SK-N-SH (cell line): ENCODE measurements around the gene HSD3B2. TPM values are rescaled to one million over a fixed set of nuclear protein-coding genes. Genes with fewer than 3 reads are reported as not detected.

Source experiments
- CTCF ChIA-PET: fragments of 300-600, 350-600 bp; formaldehyde crosslinking; extraction: SDS; loops from one replicate; lab custom pipeline; 2021; lab: Yijun Ruan, JAX
- POLR2A ChIA-PET: fragments of 350-600 bp; sonication (Branson Sonifier 250); formaldehyde crosslinking; extraction: SDS; loops from one replicate; lab custom pipeline; 2020; ENCODE audit warnings: antibody characterized with exemption, inconsistent platforms; lab: Yijun Ruan, JAX
- DNase-seq: peaks from one replicate; pipeline ENCODE4 v3.0.0; 2012
- H2AFZ ChIP-seq: fragments of 200-600 bp; sonication (generic); 2 replicates; pipeline ENCODE4 v1.8.1; 2016; ENCODE audit warnings: antibody characterized with exemption, mild to moderate bottlenecking, low read depth
- H3F3A ChIP-seq: fragments of 200-600 bp; sonication (generic); replicated peaks from 2 replicates; pipeline ENCODE3; 2016; ENCODE audit warnings: antibody characterized with exemption, mild to moderate bottlenecking; ENCODE audit not compliant: insufficient read depth
- H3K27ac ChIP-seq, 2 experiments: fragments of 200-500 bp in 1 of 2; fragments of 200-600 bp in 1 of 2; sonication (Bioruptor generic) in 1 of 2; sonication (generic), shearing (Covaris generic) in 1 of 2; 2 replicates each; pipeline versions ENCODE4 v1.5.1 to v1.6.1; 2014 to 2016; ENCODE audit warnings: low read depth in 2 of 2, inconsistent platforms in 1 of 2, low read length in 1 of 2, mild to moderate bottlenecking in 1 of 2, mixed read lengths in 1 of 2
- H3K27me3 ChIP-seq: fragments of 200-600 bp; sonication (generic), shearing (Covaris generic); 2 replicates; pipeline ENCODE4 v1.6.1; 2016; ENCODE audit warnings: mixed run types; ENCODE audit not compliant: insufficient read depth
- H3K36me3 ChIP-seq, 2 experiments: fragments of 200-500 bp in 1 of 2; fragments of 200-600 bp in 1 of 2; sonication (Bioruptor generic) in 1 of 2; sonication (generic) in 1 of 2; replicated peaks in 1 of 2; 2 replicates each; pipeline versions ENCODE3 to v1.5.1; 2014 to 2016; ENCODE audit warnings: low read length in 1 of 2, mild to moderate bottlenecking in 1 of 2; ENCODE audit not compliant: insufficient read depth in 2 of 2, control insufficient read depth in 1 of 2
- H3K4me1 ChIP-seq, 2 experiments: fragments of 200-500 bp in 1 of 2; fragments of 200-600 bp in 1 of 2; sonication (Bioruptor generic) in 1 of 2; sonication (generic), shearing (Covaris generic) in 1 of 2; 2 replicates each; pipeline versions ENCODE4 v1.5.1 to v1.6.1; 2014 to 2016; ENCODE audit warnings: low read depth in 1 of 2, low read length in 1 of 2, mixed run types in 1 of 2; ENCODE audit not compliant: insufficient read depth in 2 of 2, control insufficient read depth in 1 of 2
- H3K4me2 ChIP-seq: fragments of 200-600 bp; sonication (generic), shearing (Covaris generic); 2 replicates; pipeline ENCODE4 v1.6.1; 2017; ENCODE audit warnings: mixed run types
- H3K4me3 ChIP-seq, 2 experiments: fragments of 200-500 bp in 1 of 2; fragments of 200-600 bp in 1 of 2; sonication (Bioruptor generic) in 1 of 2; sonication (generic), shearing (Covaris generic) in 1 of 2; 2 replicates each; pipeline versions ENCODE4 v1.5.1 to v1.8.1; 2014 to 2016; ENCODE audit warnings: low read depth in 2 of 2, inconsistent platforms in 1 of 2, low read length in 1 of 2, mild to moderate bottlenecking in 1 of 2, mixed read lengths in 1 of 2, moderate library complexity in 1 of 2
- H3K79me2 ChIP-seq: fragments of 200-600 bp; sonication (generic); 2 replicates; pipeline ENCODE4 v1.8.1; 2017; ENCODE audit warnings: mild to moderate bottlenecking; ENCODE audit not compliant: insufficient read depth
- H3K9ac ChIP-seq: fragments of 200-600 bp; sonication (generic); 2 replicates; pipeline ENCODE4 v1.6.1; 2017; ENCODE audit warnings: mixed run types
- H3K9me2 ChIP-seq: fragments of 200-600 bp; sonication (generic); 2 replicates; pipeline ENCODE4 v1.6.1; 2017; ENCODE audit warnings: mixed run types
- H3K9me3 ChIP-seq: fragments of 200-600 bp; sonication (generic); 2 replicates; pipeline ENCODE4 v1.6.1; 2017; ENCODE audit warnings: mixed run types, mild to moderate bottlenecking, moderate library complexity
- H4K20me1 ChIP-seq: fragments of 200-600 bp; sonication (generic); 2 replicates; pipeline ENCODE4 v1.6.1; 2017; ENCODE audit warnings: mild to moderate bottlenecking, mixed run types; ENCODE audit not compliant: insufficient read depth
- EP300 ChIP-seq, 2 experiments: IDR thresholded peaks; 2 replicates each; pipeline versions ENCODE4 v1.4.0 to v1.6.1; 2012; ENCODE audit warnings: borderline replicate concordance in 1 of 2, low read depth in 1 of 2, low read length in 1 of 2
- FOXJ3 ChIP-seq: sonication (generic); formaldehyde crosslinking; IDR thresholded peaks from 2 replicates; pipeline ENCODE4 v1.5.1; 2020; ENCODE audit warnings: mild to moderate bottlenecking, missing genetic modification reagents
- GABPA ChIP-seq: IDR thresholded peaks from 2 replicates; pipeline ENCODE4 v1.4.0; 2012; ENCODE audit warnings: low read depth, mild to moderate bottlenecking
- GATA2 ChIP-seq: sonication (generic); formaldehyde crosslinking; IDR thresholded peaks from 2 replicates; pipeline ENCODE4 v1.5.0; 2020; ENCODE audit warnings: mild to moderate bottlenecking, missing genetic modification reagents
- MEF2A ChIP-seq: IDR thresholded peaks from 2 replicates; pipeline ENCODE4 v1.4.0; 2012; ENCODE audit warnings: low read depth, borderline replicate concordance
- MXI1 ChIP-seq: IDR thresholded peaks from 2 replicates; pipeline ENCODE4 v1.6.1; 2012; ENCODE audit warnings: mild to moderate bottlenecking, low read depth, low read length, improper control_type of control experiment
- NFIC ChIP-seq: IDR thresholded peaks from 2 replicates; pipeline ENCODE4 v1.4.0; 2012; ENCODE audit warnings: borderline replicate concordance
- RAD21 ChIP-seq: IDR thresholded peaks from 2 replicates; pipeline ENCODE4 v1.6.1; 2012; ENCODE audit warnings: mild to moderate bottlenecking, low read length
- RFX5 ChIP-seq: IDR thresholded peaks from 2 replicates; pipeline ENCODE4 v1.6.1; 2012; ENCODE audit warnings: mild to moderate bottlenecking, improper control_type of control experiment, low read length
- SIN3A ChIP-seq: IDR thresholded peaks from 2 replicates; pipeline ENCODE4 v1.6.1; 2012; ENCODE audit warnings: low read depth, mild to moderate bottlenecking, low read length, moderate library complexity, borderline replicate concordance
- SMC3 ChIP-seq: IDR thresholded peaks from 2 replicates; pipeline ENCODE4 v1.6.1; 2012; ENCODE audit warnings: low read depth, low read length, improper control_type of control experiment
- YY1 ChIP-seq: IDR thresholded peaks from 2 replicates; pipeline ENCODE4 v1.4.0; 2012; ENCODE audit warnings: low read depth, mild to moderate bottlenecking
- polyA plus RNA-seq, 3 experiments: library from polyadenylated mRNA; depleted of rRNA; stranded (reverse); fragments of >200 nt; gene quantifications; 2 replicates each; pipeline ENCODE4 v1.2.3, GENCODE V29; 2012
- TF ChIP-seq, protein P1 (sequence below): fragments of 150-350 bp; IDR thresholded peaks from 2 replicates; pipeline ENCODE4 v1.6.1; 2017; ENCODE audit warnings: antibody characterized with exemption, low read length, low read depth, borderline replicate concordance
- TF ChIP-seq, protein P2 (sequence below): fragments of 150-350 bp; IDR thresholded peaks from 2 replicates; pipeline ENCODE4 v1.6.1; 2016; ENCODE audit warnings: mild to moderate bottlenecking, low read depth, low read length
- TF ChIP-seq, protein P3 (sequence below): IDR thresholded peaks from 2 replicates; pipeline ENCODE4 v1.4.0; 2012; ENCODE audit warnings: low read depth, borderline replicate concordance
- TF ChIP-seq, protein P4 (sequence below): IDR thresholded peaks from 2 replicates; pipeline ENCODE4 v1.4.0; 2012; ENCODE audit warnings: low read depth, borderline replicate concordance

Gene HSD3B2
- polyA plus RNA-seq, 1 of the 3 experiments (the other 2 are of a cell fraction) = not detected

DNA sequence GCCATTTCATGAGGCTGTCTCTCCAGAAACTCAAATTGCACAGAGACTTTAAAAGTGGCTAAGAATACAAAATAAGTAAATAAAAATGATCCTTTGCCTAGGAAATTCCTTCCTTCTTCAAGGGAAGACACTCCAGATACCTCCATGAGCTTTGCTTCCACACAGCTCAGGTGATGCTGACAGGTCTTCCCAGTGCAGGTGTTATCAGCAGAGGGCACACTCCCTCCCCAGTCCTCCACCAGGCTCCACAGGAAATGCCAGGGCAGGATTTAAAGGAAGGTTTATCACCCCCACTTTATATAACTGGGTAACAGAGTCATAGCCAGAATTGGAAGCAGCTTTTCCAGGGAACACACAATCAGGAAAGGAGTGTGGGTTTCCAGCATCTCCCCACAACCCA, 5.7 kb downstream of the HSD3B2 start:
- Histone ChIP-seq H3K27ac (no peak overlapping the region), H3K4me2 (no peak overlapping the region), H3K79me2 (no peaks in the 10 kb centered on the region), H4K20me1 (no peaks in the 10 kb centered on the region), H2AFZ (no peak overlapping the region), H3K9ac (no peak overlapping the region), H3K36me3 (no peaks in the 10 kb centered on the region), H3K4me1 (no peaks in the 10 kb centered on the region), H3F3A (no peaks in the 10 kb centered on the region), H3K9me2 (no peaks in the 10 kb centered on the region), H3K9me3 (no peaks in the 10 kb centered on the region), H3K27me3 (peaks cover 23% of the 10 kb centered on the region; the same call in 1 of the 2 replicates), H3K4me3 (no peak overlapping the region)
- no peak for TF ChIP-seq RFX5
- TF ChIP-seq FOXJ3 (CRISPR knock-in tag) = no peak
- TF ChIP-seq YY1 = no peak
- TF ChIP-seq, protein P1, sequence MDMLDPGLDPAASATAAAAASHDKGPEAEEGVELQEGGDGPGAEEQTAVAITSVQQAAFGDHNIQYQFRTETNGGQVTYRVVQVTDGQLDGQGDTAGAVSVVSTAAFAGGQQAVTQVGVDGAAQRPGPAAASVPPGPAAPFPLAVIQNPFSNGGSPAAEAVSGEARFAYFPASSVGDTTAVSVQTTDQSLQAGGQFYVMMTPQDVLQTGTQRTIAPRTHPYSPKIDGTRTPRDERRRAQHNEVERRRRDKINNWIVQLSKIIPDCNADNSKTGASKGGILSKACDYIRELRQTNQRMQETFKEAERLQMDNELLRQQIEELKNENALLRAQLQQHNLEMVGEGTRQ = no peak
- TF ChIP-seq EP300 (IDR thresholded peaks at IDR 0.05; ENCODE audit: borderline replicate concordance in 1 of 2, low read depth in 1 of 2, low read length in 1 of 2) = no peak
- TF ChIP-seq MXI1 = no peak
- no peak for TF ChIP-seq RAD21
- TF ChIP-seq NFIC = no peak
- TF ChIP-seq, protein P2, sequence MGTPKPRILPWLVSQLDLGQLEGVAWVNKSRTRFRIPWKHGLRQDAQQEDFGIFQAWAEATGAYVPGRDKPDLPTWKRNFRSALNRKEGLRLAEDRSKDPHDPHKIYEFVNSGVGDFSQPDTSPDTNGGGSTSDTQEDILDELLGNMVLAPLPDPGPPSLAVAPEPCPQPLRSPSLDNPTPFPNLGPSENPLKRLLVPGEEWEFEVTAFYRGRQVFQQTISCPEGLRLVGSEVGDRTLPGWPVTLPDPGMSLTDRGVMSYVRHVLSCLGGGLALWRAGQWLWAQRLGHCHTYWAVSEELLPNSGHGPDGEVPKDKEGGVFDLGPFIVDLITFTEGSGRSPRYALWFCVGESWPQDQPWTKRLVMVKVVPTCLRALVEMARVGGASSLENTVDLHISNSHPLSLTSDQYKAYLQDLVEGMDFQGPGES = no peak
- TF ChIP-seq, protein P3, sequence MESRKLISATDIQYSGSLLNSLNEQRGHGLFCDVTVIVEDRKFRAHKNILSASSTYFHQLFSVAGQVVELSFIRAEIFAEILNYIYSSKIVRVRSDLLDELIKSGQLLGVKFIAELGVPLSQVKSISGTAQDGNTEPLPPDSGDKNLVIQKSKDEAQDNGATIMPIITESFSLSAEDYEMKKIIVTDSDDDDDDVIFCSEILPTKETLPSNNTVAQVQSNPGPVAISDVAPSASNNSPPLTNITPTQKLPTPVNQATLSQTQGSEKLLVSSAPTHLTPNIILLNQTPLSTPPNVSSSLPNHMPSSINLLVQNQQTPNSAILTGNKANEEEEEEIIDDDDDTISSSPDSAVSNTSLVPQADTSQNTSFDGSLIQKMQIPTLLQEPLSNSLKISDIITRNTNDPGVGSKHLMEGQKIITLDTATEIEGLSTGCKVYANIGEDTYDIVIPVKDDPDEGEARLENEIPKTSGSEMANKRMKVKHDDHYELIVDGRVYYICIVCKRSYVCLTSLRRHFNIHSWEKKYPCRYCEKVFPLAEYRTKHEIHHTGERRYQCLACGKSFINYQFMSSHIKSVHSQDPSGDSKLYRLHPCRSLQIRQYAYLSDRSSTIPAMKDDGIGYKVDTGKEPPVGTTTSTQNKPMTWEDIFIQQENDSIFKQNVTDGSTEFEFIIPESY = no peak
- TF ChIP-seq GABPA = no peak
- TF ChIP-seq GATA2 = no peak
- TF ChIP-seq SIN3A = no peak
- TF ChIP-seq MEF2A = no peak
- TF ChIP-seq SMC3 = no peak
- TF ChIP-seq, protein P4, sequence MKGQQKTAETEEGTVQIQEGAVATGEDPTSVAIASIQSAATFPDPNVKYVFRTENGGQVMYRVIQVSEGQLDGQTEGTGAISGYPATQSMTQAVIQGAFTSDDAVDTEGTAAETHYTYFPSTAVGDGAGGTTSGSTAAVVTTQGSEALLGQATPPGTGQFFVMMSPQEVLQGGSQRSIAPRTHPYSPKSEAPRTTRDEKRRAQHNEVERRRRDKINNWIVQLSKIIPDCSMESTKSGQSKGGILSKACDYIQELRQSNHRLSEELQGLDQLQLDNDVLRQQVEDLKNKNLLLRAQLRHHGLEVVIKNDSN = no peak
- DNase-seq = no peak
- CTCF ChIA-PET = no interaction called here
- POLR2A ChIA-PET = no interaction called here
